ENCODE measurements around the gene A2ML1.

- no peak for TF ChIP-seq CTCF (IDR thresholded peaks at IDR 0.05)
- TF ChIP-seq POLR2AphosphoS5 (IDR thresholded peaks at IDR 0.05): no peak
- no peak for TF ChIP-seq POLR2A (IDR thresholded peaks at IDR 0.05; ENCODE audit: low read depth)
These were observed 64.3 kb downstream of the A2ML1 start for GRCh38 chr12:8886502-8887284.
